Keratinocyte (primary cell): ENCODE results near the gene OR4D5.

Experiments used
- EZH2 ChIP-seq: IDR thresholded peaks from one replicate; pipeline ENCODE4 v1.6.1; 2012; ENCODE audit warnings: inconsistent platforms, mild to moderate bottlenecking, low read length, moderate library complexity
- TF ChIP-seq, protein P1 (sequence below), 3 experiments: IDR thresholded peaks in 1 of 3; conservative IDR thresholded peaks in 1 of 3; optimal IDR thresholded peaks in 1 of 3; 2 replicates in 2 of 3; 3 replicates in 1 of 3; pipeline versions ENCODE3 to v1.5.1; 2011; ENCODE audit warnings: low read length in 3 of 3, mild to moderate bottlenecking in 3 of 3, moderate library complexity in 2 of 3, control low read depth in 1 of 3, inconsistent platforms in 1 of 3; ENCODE audit not compliant: insufficient read depth in 2 of 3; ENCODE audit errors: extremely low read depth in 1 of 3

DNA sequence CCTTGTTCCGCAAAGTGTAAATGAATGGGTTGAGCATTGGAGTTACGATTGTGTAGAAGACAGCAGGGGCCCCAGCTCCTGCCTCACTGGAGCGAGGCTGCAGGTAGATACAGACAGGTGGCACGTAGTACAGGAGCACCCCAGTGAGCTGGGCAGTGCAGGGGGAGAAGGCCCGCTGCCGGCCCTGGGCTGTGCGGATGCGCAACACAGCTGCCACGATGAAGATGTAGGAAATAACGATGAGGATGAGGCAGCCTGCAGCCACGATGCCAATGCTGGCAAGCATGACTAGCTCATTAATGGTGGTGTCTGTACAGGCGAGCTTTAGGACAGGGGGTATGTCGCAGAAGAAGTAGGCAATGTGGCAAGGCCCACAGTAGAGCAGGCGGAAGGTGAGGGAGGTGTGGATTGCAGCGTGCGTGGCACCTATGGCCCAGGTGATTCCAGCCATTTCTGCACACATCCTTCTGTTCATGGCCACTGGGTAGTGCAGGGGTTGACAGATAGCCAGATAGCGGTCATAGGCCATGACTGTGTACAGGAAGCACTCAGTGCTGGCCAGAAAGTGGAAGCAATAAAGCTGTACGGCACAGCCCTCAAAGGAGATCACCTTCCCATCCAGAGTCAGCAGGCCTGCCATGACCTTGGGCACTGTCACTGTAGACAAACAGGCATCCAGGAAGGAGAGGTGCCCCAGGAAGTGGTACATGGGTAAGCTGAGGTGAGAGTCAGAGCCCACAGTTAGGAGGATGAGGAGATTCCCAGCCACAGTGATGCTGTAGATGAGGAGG, 37.5 kb downstream of the OR4D5 start:
- TF ChIP-seq, protein P1, sequence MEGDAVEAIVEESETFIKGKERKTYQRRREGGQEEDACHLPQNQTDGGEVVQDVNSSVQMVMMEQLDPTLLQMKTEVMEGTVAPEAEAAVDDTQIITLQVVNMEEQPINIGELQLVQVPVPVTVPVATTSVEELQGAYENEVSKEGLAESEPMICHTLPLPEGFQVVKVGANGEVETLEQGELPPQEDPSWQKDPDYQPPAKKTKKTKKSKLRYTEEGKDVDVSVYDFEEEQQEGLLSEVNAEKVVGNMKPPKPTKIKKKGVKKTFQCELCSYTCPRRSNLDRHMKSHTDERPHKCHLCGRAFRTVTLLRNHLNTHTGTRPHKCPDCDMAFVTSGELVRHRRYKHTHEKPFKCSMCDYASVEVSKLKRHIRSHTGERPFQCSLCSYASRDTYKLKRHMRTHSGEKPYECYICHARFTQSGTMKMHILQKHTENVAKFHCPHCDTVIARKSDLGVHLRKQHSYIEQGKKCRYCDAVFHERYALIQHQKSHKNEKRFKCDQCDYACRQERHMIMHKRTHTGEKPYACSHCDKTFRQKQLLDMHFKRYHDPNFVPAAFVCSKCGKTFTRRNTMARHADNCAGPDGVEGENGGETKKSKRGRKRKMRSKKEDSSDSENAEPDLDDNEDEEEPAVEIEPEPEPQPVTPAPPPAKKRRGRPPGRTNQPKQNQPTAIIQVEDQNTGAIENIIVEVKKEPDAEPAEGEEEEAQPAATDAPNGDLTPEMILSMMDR (optimal IDR thresholded peaks at IDR 0.05 in 1 of 3, IDR thresholded peaks at IDR 0.05 in 1 of 3, conservative IDR thresholded peaks at IDR 0.05 in 1 of 3; ENCODE audit: extremely low read depth in 1 of 3, insufficient read depth in 2 of 3, low read length in 3 of 3): no peak
- no peak for TF ChIP-seq EZH2
